ENCODE results near the gene ZBTB42. TPM values are rescaled to one million over a fixed set of nuclear protein-coding genes. Genes with fewer than 3 reads are reported as not detected.

The ZBTB42 gene
- total and polyA plus RNA-seq, 2 of the 13 experiments (the other 11 are each of a cell fraction or from before 2014, with no cell fraction given), result 2.8 to 4.2 TPM

- Histone ChIP-seq H4K20me1 (ENCODE audit: insufficient read depth, low read length) (0 out of 2 replicates have a peak, but pooled peaks cover 3% of the 10 kb centered on the region), H3K4me2 (ENCODE audit: low read depth, low read length) (no peak overlapping the region), H3K27ac (ENCODE audit: extremely low read length, insufficient read depth, low read length) (no peak overlapping the region), H3K4me3 (replicated peaks in 1 of 3; ENCODE audit: insufficient read depth in 1 of 3, low read depth in 2 of 3, low read length in 3 of 3) (no peak overlapping the region), H3K9me3 (ENCODE audit: low read length) (no peaks in the 10 kb centered on the region), H3K27me3 (ENCODE audit: control insufficient read depth in 1 of 2, insufficient read depth in 2 of 2, low read length in 2 of 2) (no peaks in the 10 kb centered on the region), H3K4me1 (ENCODE audit: insufficient read depth, low read length) (no peaks in the 10 kb centered on the region), H3K36me3 (replicated peaks in 1 of 2; ENCODE audit: control insufficient read depth in 1 of 2, insufficient read depth in 2 of 2, low read length in 2 of 2) (peaks cover 8 to 20% of the 10 kb centered on the region in 2 experiments; a peak in 4 of 5 replicates), H2AFZ (ENCODE audit: low read length) (no peak overlapping the region), H3K9ac (ENCODE audit: insufficient read depth, low read depth, low read length) (no peak overlapping the region), H3K79me2 (ENCODE audit: insufficient read depth, low read length) (no peaks in the 10 kb centered on the region)
- ChIA-PET CTCF (ENCODE audit: low intra/inter-chr PET ratio, low total read pairs) (no interaction called here), POLR2A (no interaction called here)
- BruUV-seq (replicated peaks), result no TSS peak
- intact Hi-C loops (cut with micrococcal nuclease; ENCODE audit: unreplicated experiment), result loop anchor here (2.0 kb wide), 1 partner anchor 15 kb away; the partner anchor contains the start of gene AKT1
- WGBS (ENCODE audit: low lambda C conversion rate), result 95% methylated on average over 12 of the region's 32 CpGs
- DNase-seq (ENCODE audit: low spot score), result no peak
- ATAC-seq, result no peak
- no peak for FAIRE-seq
- TF ChIP-seq RFXANK (CRISPR knock-in tag; IDR thresholded peaks at IDR 0.05) (no peak), HNF4A (CRISPR knock-in tag; IDR thresholded peaks at IDR 0.05) (no peak), ZUFSP (CRISPR knock-in tag; IDR thresholded peaks at IDR 0.05; ENCODE audit: borderline replicate concordance) (no peak), MXD3 (CRISPR knock-in tag; IDR thresholded peaks at IDR 0.05) (no peak), BCL3 (CRISPR knock-in tag; IDR thresholded peaks at IDR 0.05) (no peak), HNRNPLL (IDR thresholded peaks at IDR 0.05; ENCODE audit: low read depth, low read length, poor library complexity, severe bottlenecking) (no peak), ZNF687 (CRISPR knock-in tag; IDR thresholded peaks at IDR 0.05) (no peak), MAX (IDR thresholded peaks at IDR 0.05) (no peak)
- in situ Hi-C loops (cut with HindIII; ENCODE audit: extremely low pct_ligation_motif_present, low pct_unique_long_range_greater_than_20kb), result no loop called here
These were observed 21.0 kb upstream of the ZBTB42 start for GRCh38 chr14:104779776-104780512.

Measured in HepG2 (cell line).